PFSK-1 (cell line): ENCODE measurements around the gene PARN.

Experiments used
- POLR2AphosphoS5 ChIP-seq: IDR thresholded peaks from 2 replicates; pipeline ENCODE4 v1.6.1; 2012; ENCODE audit warnings: low read depth, mild to moderate bottlenecking, control low read depth, low read length, moderate library complexity
- REST ChIP-seq, 2 experiments: IDR thresholded peaks; 2 replicates each; pipeline versions ENCODE4 v1.6.1 to v1.8.0; 2011 to 2012; ENCODE audit warnings: low read depth in 2 of 2, low read length in 2 of 2, control low read depth in 1 of 2, inconsistent platforms in 1 of 2, mild to moderate bottlenecking in 1 of 2, moderate library complexity in 1 of 2; ENCODE audit not compliant: insufficient read depth in 1 of 2
- SIN3A ChIP-seq: IDR thresholded peaks from 2 replicates; pipeline ENCODE4 v1.6.1; 2012; ENCODE audit warnings: mild to moderate bottlenecking, low read length, moderate library complexity, borderline replicate concordance; ENCODE audit not compliant: insufficient read depth
- TAF1 ChIP-seq: IDR thresholded peaks from 2 replicates; pipeline ENCODE4 v1.6.1; 2012; ENCODE audit warnings: low read length, control low read depth, borderline replicate concordance; ENCODE audit not compliant: insufficient read depth

GRCh38 chr16:14497245-14498082 lies 132.6 kb downstream of the PARN start:
- TF ChIP-seq TAF1 (no peak), REST (IDR thresholded peaks at IDR 0.05; ENCODE audit: insufficient read depth in 1 of 2, low read depth in 2 of 2, low read length in 2 of 2) (no peak), POLR2AphosphoS5 (no peak), SIN3A (no peak)
